Colonic mucosa (tissue), 4 donors: ENCODE data around the gene PRKG2. TPM values are rescaled to one million over a fixed set of nuclear protein-coding genes. Genes with fewer than 3 reads are reported as not detected.
A peak's percentile ranks its signal among the peaks of the same experiment; 100 is the strongest.

Experiments
- DNase-seq: peaks from one replicate; pipeline ENCODE4 v3.0.0-alpha.2; 2020
- H3K27ac ChIP-seq: fragments of 200-600 bp; one replicate; pipeline ENCODE4 v1.8.0; 2021
- H3K27me3 ChIP-seq: fragments of 200-600 bp; one replicate; pipeline ENCODE4 v1.8.0; 2021
- H3K36me3 ChIP-seq: fragments of 200-600 bp; one replicate; pipeline ENCODE4 v1.8.0; 2021
- H3K4me1 ChIP-seq: fragments of 200-600 bp; one replicate; pipeline ENCODE4 v1.8.0; 2021; ENCODE audit warnings: mild to moderate bottlenecking
- H3K4me3 ChIP-seq: fragments of 200-600 bp; one replicate; pipeline ENCODE4 v1.8.0; 2021
- H3K9ac ChIP-seq, 2 donors: one replicate each; pipeline ENCODE4 v1.7.0; 2013; ENCODE audit warnings: control low read depth in 2 of 2, low read depth in 2 of 2, low read length in 2 of 2
- H3K9me3 ChIP-seq: fragments of 200-600 bp; one replicate; pipeline ENCODE4 v1.8.0; 2021
- CTCF ChIP-seq: fragments of 200-600 bp; IDR thresholded peaks from one replicate; pipeline ENCODE4 v1.8.0; 2022; ENCODE audit warnings: antibody characterized with exemption, mild to moderate bottlenecking
- intact Hi-C: fragments of 100-400 bp; cut with DNase I; formaldehyde crosslinking; loops from one replicate; pipeline ENCODE4 v1.14.1; 2022
- total RNA-seq, 2 donors: library from RNA; stranded (reverse); fragmentation: NEBNext Ultra II Directional in 1 of 2; extraction: Animal tissue kit (Norgen Biotek cat#: 25700) in 1 of 2; gene quantifications; one replicate each; pipeline ENCODE4 v1.2.1, GENCODE V29; 2021
- donor health status: healthy.
- donor health status: DM: no; HTN: no; CAD: no.
- donor health status: DM: no; HTN: no; CAD: no.

Gene PRKG2
- total RNA-seq, 2 donors from 2014 or later, result 1.8 to 2.3 TPM

- intact Hi-C loops, result no loop called here
- DNase-seq, result no peak
- TF ChIP-seq CTCF, result no peak
- H3K9me3 ChIP-seq, result no peaks in the 10 kb centered on the region
- H3K27me3 ChIP-seq, result no peaks in the 10 kb centered on the region
- H3K9ac ChIP-seq, result no peak overlapping the region
- no peak overlapping the region for H3K27ac ChIP-seq
- no peaks in the 10 kb centered on the region for H3K4me1 ChIP-seq
- H3K36me3 ChIP-seq, result no peaks in the 10 kb centered on the region
- no peak overlapping the region for H3K4me3 ChIP-seq
Measured at GRCh38 chr4:81061344-81061730, 153.7 kb downstream of the PRKG2 start.

- Histone ChIP-seq H3K4me1 (no peaks in the 10 kb centered on the region), H3K27me3 (no peaks in the 10 kb centered on the region), H3K9ac (no peak overlapping the region), H3K36me3 (no peaks in the 10 kb centered on the region), H3K9me3 (no peaks in the 10 kb centered on the region), H3K27ac (no peak overlapping the region), H3K4me3 (no peak overlapping the region)
- no peak for TF ChIP-seq CTCF
- intact Hi-C loops, result no loop called here
- DNase-seq, result no peak
Measured at GRCh38 chr4:81060587-81061343, 154.3 kb downstream of the PRKG2 start.

GRCh38 chr4:81058621-81059020 lies 156.4 kb downstream of the PRKG2 start:
- Histone ChIP-seq H3K9ac (no peak overlapping the region), H3K27ac (no peak overlapping the region), H3K9me3 (no peaks in the 10 kb centered on the region), H3K4me3 (no peak overlapping the region), H3K4me1 (no peaks in the 10 kb centered on the region), H3K36me3 (no peaks in the 10 kb centered on the region), H3K27me3 (no peaks in the 10 kb centered on the region)
- intact Hi-C loops, result no loop called here
- no peak for TF ChIP-seq CTCF
- no peak for DNase-seq

- H3K27me3 ChIP-seq, result no peaks in the 10 kb centered on the region
- H3K4me3 ChIP-seq, result no peak overlapping the region
- H3K36me3 ChIP-seq, result no peaks in the 10 kb centered on the region
- H3K9me3 ChIP-seq, result no peaks in the 10 kb centered on the region
- H3K4me1 ChIP-seq, result no peaks in the 10 kb centered on the region
- peak; percentile 70 for TF ChIP-seq CTCF
- DNase-seq, result peak; percentile 86
- no peak overlapping the region for H3K27ac ChIP-seq
- intact Hi-C loops, result loop anchor here (2.0 kb wide), 1 partner anchor 692 kb away; no protein-coding TSS in a partner anchor
- no peak overlapping the region for H3K9ac ChIP-seq
Measured at GRCh38 chr4:81052119-81053068, 162.6 kb downstream of the PRKG2 start.

- no peaks in the 10 kb centered on the region for H3K36me3 ChIP-seq
- intact Hi-C loops, result loop anchor here (10.0 kb wide), 1 partner anchor 435 kb away; no protein-coding TSS in a partner anchor
- no peaks in the 10 kb centered on the region for H3K9me3 ChIP-seq
- no peak for TF ChIP-seq CTCF
- H3K27ac ChIP-seq, result no peak overlapping the region
- H3K4me1 ChIP-seq, result no peaks in the 10 kb centered on the region
- no peak for DNase-seq
- H3K27me3 ChIP-seq, result no peaks in the 10 kb centered on the region
- H3K4me3 ChIP-seq, result no peak overlapping the region
- H3K9ac ChIP-seq, result no peak overlapping the region
Measured at GRCh38 chr4:81049907-81050306, 165.1 kb downstream of the PRKG2 start.
